Dedifferentiated amniotic fluid mesenchymal stem cell (primary cell): Measurements from ENCODE around the gene TNK1.
A peak's percentile ranks its signal among the peaks of the same experiment; 100 is the strongest.
"Not testable (repeated sequence)": the region's sequence is repeated elsewhere in the genome, so short reads cannot be mapped to it uniquely, and the experiment has no call there.

Experiments used
- DNase-seq: peaks from one replicate; pipeline ENCODE4 v3.0.0-alpha.2; 2016; ENCODE audit errors: extremely low spot score

TNK1 gene

GRCh38 chr17:7355053-7355452 is 25.8 kb upstream of the TNK1 start, which contains the start of gene TMEM95:
Gene TMEM95 (plus strand): TSS chr17:7355156. CDS start chr17:7355205, 49 bp downstream.
- DNase-seq: peak; percentile 19

DNA sequence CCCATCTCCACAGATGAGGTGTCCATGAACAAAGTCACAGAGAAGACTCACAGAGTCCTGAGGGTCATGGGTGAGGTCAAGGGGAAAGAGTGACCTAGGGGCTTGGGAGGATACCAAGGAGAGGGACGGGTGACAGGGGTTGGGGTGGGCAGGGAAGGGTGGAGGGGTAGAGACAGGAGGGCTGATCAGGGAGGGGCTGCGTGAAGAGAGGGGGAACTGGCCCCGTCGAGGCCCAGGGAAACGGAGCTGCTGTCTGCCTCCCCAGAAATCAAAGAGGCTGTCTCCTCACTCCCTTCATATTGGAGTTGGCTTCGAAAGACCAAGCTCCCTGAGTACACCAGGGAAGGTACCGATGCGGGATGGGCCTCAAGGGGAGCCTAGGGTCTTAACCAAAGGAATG is 25.3 kb upstream of the TNK1 start:
- DNase-seq: no peak

DNA sequence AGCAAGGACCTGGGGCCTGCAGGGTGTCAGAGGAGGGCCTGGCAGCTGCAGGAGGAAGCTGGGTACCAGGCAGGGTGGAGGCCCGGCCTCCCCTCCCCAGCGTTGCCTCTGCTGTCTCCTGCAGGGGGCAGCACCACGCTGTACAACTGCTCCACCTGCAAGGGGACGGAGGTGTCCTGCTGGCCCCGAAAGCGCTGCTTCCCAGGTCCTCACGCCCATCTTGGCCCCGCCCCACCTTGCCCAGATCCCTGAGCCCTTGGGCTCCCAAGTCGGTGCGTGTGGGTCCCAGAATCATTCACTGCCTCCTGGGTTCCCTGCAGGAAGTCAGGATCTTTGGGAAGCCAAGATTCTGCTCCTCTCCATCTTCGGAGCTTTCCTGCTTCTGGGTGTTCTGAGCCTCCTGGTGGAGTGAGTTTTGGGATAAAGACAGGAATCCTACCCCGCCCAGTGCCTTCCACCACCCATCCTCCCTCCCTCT is 24.8 kb upstream of the TNK1 start:
- DNase-seq: no peak

DNA sequence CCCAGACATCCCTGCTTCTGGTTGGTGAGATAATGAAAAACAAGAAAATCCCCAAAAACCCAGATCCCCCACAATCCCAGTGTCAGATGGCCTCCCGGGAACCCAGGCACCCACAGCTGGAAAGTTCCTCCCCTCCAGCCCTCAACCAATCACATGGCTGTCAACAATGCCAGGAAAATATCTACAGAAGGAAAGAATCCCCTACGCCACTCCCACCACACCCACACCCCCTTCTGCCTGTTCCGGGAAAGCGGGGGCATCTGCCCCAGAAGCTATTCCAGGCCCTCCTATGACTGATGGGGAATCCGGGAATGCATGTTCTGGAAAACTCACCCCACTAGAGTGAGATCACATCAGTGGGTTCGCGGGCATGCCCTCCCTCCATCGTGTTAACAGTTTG is 24.1 kb upstream of the TNK1 start:
- no peak for DNase-seq

- DNase-seq: no peak
Observed at GRCh38 chr17:7357381-7357780, 23.5 kb upstream of the TNK1 start.

DNA sequence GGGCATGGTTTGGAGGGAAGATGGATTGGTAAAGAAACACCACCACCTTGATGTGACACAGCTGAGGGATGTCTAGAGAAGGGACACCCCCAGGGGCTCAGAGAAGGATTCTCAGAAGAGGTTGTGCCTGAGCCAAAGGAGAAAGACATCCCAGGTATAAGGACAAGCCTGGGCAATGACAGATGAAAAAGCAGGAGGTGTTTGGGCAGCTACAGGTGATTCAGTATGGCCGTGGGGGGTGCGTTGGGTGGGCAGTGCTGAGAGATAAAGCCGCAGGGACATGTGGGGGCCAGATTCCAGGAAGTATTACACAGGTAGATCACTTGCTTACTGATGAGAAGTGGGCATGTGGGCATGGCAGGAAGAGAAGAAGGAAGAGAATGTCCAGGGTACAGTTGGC is 19.0 kb upstream of the TNK1 start:
- DNase-seq: no peak

DNA sequence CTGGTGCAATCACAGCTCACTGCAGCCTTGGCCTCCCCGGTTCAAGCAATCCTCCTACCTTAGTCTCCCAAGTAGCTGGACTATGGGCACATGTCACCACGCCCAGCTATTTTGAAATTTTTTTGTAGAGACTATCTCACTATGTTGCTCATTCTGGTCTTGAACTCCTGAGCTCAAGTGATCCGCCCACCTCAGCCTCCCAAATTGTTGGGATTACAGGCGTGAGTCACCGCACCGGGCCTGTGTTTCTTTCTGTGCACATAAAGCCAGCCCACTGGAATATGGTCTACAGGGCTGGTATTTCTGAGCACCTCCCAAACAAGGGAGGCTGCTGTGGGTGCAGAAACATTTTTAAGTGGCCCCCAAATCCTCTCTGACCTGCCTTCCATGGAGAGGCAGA is 17.6 kb upstream of the TNK1 start:
- no peak for DNase-seq

GRCh38 chr17:7365963-7366362 is 14.9 kb upstream of the TNK1 start:
- DNase-seq: not testable (repeated sequence)

- DNase-seq: no peak
Observed at GRCh38 chr17:7367083-7367482, 13.8 kb upstream of the TNK1 start.

GRCh38 chr17:7367918-7368598 is 12.8 kb upstream of the TNK1 start:
- no peak for DNase-seq

GRCh38 chr17:7368599-7368994 is 12.3 kb upstream of the TNK1 start:
- DNase-seq: not testable (repeated sequence)

GRCh38 chr17:7369825-7370224 is 11.1 kb upstream of the TNK1 start:
- no peak for DNase-seq

DNA sequence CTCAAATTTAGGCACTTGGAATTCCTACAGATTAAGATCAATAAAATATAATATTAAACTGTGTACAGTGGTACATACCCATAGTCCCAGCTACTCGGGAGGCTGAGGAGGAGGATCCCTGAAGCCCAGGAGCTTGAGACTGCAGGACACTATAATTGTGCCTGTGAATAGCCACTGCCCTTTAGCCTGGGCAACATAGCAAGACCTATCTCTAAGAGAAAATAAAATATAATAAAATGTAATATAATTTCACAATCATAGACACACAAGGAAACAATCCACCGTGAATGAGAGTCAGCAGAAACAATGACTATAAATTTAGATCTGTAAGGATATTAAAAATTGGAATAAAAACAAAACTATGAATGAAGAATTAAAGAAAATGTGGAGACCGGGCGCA is 10.0 kb upstream of the TNK1 start:
- no peak for DNase-seq

DNA sequence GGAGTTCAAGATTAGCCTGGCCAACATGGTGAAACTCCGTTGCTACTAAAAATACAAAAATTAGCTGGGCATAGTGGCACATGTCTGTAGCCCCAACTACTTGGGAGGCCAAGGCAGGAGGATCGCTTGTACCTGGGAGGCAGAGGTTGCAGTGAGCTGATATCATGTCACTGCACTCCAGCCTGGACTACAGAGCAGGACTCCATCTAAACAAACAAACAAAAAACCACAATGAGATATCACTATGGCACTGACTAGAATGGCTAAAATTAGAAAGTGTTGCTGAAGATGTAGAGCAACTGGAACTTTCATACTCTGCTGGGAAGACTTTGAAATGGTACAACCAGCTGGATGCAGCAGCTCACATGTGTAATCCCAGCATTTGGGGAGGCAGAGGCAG is 6.5 kb upstream of the TNK1 start:
- no peak for DNase-seq

DNA sequence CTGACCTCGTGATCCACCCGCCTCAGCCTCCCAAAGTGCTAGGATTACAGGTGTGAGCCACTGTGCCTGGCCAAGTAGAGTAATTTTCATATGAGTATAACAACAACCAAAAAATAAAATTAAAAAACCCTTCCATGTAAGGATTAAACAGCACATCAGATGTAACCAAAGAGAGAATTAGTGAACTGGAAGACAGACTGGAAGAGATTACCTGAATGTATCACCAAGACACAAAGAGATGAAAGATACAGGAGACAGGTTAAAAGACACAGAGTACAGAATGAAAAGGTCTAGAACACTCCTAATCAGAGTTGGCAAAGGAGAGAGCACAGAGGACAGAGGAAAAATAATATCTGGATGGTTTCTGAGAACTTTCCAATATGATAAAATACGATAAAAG is 1.8 kb upstream of the TNK1 start:
- DNase-seq: no peak

GRCh38 chr17:7380321-7380720 is 568 bp upstream of the TNK1 start:
- no peak for DNase-seq

DNA sequence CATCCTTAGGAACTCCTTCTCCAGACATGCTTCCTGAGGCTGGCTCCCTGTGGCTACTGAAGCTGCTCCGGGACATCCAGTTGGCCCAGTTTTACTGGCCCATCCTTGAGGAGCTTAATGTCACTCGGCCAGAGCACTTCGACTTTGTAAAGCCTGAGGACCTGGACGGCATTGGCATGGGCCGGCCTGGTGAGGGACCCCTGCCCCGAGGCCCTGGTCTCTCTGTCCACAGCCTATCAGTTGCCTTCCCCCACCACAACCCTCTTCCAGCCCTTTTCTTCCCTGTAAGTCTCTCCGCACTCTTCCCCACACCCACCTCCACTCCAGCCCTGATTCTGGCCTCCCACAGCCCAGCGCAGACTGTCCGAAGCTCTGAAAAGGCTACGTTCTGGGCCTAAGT is 2.0 kb downstream of the TNK1 start:
- DNase-seq: no peak

GRCh38 chr17:7383371-7383741 is 2.5 kb downstream of the TNK1 start:
- DNase-seq: no peak

- no peak for DNase-seq
Observed at GRCh38 chr17:7383742-7384488, 3.0 kb downstream of the TNK1 start.

- DNase-seq: no peak
Observed at GRCh38 chr17:7384489-7385081, 3.7 kb downstream of the TNK1 start.

DNA sequence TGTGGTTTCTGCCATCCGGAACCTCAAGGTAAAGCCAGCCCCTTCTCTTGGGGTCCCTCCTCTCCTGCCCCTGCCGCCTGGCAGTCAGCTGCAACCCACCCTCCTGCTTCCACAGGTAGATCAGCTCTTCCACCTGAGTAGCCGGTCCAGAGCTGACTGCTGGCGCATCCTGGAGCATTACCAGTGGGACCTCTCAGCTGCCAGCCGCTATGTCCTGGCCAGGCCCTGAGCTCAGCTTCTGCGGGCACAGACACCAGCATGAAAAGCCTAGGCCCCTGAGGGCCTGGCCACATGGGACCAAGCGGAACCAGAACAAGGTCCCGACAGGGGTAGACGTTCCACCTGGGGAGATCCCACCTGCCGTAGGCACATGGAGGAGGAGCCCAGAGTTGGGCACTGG is 8.0 kb downstream of the TNK1 start:
- DNase-seq: no peak

DNA sequence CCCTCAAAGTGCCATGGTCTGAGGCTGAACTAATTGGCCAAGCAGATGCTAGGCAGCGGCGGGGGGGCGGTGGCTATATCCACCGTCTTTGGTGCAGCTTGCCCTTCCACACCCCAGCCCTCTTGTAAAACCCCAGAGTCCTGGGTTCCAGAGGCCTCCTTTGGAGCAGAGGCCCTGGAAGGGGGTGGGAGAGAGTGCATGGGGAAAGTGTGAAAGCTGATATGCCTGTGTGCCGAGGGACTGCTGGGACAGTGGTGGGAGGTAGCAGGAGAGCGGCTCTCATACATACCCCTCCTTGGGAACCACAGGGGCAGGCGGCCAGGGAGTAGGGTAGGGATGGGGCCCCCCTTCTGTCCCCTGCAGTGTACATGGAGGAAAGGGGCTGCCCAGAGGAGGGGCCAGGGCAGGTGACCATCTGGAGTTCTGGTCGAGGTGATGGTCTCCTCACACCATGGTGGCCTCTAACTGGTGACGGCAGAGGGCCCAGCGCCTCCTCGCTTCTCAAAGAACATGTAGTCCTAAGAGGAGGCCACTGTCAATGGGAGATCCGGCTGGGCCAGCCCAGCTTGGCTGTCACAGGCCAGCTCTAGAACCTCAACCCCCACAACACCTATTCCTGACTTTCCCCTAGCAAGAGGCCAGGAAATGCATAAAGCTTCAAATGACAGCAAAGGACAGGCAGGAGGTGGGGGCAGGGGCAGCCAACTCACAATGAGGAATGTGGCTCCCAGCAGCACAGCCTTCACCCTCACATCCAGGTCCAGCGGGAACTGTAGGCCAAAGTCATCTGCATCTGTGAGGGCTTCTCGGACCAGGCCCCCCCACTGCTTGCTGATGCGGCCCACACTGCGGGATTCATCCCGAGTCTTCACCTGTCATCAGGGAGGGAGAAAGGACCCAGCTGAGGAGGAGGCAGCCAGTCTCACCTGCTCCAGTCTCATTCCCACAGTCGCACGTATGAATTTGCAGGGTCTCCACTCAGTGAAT is 9.3 kb downstream of the TNK1 start:
- no peak for DNase-seq
